ENCODE results near the gene TAPBPL.
A peak's percentile ranks its signal among the peaks of the same experiment; 100 is the strongest.

- TF ChIP-seq CTCF (IDR thresholded peaks at IDR 0.05; ENCODE audit: low read length) (peak; percentile 12; the same call in 1 of the 2 replicates), EZH2 (optimal IDR thresholded peaks at IDR 0.05; ENCODE audit: low read depth, low read length) (no peak), EZH2phosphoT487 (IDR thresholded peaks at IDR 0.05; ENCODE audit: low read length) (no peak)
Measured at GRCh38 chr12:6493497-6494257, 41.8 kb downstream of the TAPBPL start, which contains the start of gene NCAPD2.

All from MM.1S (cell line).